ENCODE measurements around the gene METTL9.
A peak's percentile ranks its signal among the peaks of the same experiment; 100 is the strongest.
"Not testable (repeated sequence)": the region's sequence is repeated elsewhere in the genome, so short reads cannot be mapped to it uniquely, and the experiment has no call there.

METTL9 gene

GRCh38 chr16:21599122-21600030 is at the start of gene METTL9:
METTL9 (plus strand) TSS chr16:21599577; CDS start chr16:21599734, 157 bp downstream.
- H3K4me3 ChIP-seq (ENCODE audit: low read length): peak within 1 kb of the TSS; percentile 78
- peak; percentile 85 for DNase-seq (ENCODE audit: low read depth)
- TF ChIP-seq, protein P1, sequence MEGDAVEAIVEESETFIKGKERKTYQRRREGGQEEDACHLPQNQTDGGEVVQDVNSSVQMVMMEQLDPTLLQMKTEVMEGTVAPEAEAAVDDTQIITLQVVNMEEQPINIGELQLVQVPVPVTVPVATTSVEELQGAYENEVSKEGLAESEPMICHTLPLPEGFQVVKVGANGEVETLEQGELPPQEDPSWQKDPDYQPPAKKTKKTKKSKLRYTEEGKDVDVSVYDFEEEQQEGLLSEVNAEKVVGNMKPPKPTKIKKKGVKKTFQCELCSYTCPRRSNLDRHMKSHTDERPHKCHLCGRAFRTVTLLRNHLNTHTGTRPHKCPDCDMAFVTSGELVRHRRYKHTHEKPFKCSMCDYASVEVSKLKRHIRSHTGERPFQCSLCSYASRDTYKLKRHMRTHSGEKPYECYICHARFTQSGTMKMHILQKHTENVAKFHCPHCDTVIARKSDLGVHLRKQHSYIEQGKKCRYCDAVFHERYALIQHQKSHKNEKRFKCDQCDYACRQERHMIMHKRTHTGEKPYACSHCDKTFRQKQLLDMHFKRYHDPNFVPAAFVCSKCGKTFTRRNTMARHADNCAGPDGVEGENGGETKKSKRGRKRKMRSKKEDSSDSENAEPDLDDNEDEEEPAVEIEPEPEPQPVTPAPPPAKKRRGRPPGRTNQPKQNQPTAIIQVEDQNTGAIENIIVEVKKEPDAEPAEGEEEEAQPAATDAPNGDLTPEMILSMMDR (conservative IDR thresholded peaks at IDR 0.05; ENCODE audit: low read depth, low read length): no peak

- not testable (repeated sequence) for H3K4me3 ChIP-seq (ENCODE audit: low read length); DNase-seq (ENCODE audit: low read depth)
These were observed 49.4 kb upstream of the METTL9 start for GRCh38 chr16:21549975-21550374.

DNA sequence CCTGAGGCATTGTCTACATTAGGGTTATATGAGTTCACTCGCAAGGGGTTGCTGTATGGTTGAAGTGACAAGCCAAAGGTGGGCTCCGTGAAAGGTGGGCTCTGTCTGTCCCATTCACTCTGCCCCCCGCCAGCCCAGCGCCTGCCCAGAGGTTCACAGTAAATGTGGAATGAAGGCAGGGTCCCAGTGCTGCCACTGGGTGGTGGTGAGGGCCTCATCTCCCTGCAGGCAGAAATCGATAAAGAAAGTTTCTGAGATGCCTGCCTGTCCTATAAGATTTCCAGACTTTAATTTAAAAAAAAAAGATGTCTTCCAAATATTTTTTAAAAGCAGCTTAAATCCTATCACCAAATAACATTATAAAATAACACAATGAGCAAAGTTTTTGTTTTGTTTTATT is 48.9 kb upstream of the METTL9 start:
- not testable (repeated sequence) for DNase-seq (ENCODE audit: low read depth); H3K4me3 ChIP-seq (ENCODE audit: low read length)

DNA sequence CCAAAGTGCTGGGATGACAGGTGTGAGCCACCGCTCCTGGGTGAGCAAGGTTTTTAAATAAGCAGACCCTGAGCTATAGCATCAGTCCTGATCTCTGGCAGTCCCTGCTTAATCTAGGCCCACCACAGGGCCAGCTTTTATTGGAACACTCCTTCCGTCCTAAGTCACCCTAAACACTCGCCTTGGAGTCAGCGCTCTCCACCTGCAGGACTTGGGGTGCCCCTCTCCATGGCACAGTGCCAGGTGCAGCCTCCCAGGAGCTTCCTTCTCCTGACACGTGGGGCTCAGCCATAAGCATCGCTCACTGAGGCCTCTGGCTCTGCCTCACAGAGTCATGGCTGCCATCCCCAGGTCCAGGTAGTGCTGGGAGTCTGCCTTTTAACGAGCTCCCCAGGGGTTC is 48.3 kb upstream of the METTL9 start:
- H3K4me3 ChIP-seq (ENCODE audit: low read length); DNase-seq (ENCODE audit: low read depth): not testable (repeated sequence)

GRCh38 chr16:21551600-21551999 is 47.8 kb upstream of the METTL9 start:
- not testable (repeated sequence) for DNase-seq (ENCODE audit: low read depth); H3K4me3 ChIP-seq (ENCODE audit: low read length)

- H3K4me3 ChIP-seq (ENCODE audit: low read length); DNase-seq (ENCODE audit: low read depth): not testable (repeated sequence)
These were observed 45.7 kb upstream of the METTL9 start for GRCh38 chr16:21553481-21554296.

GRCh38 chr16:21554795-21555585 is 44.4 kb upstream of the METTL9 start:
- TF ChIP-seq, protein P1 (conservative IDR thresholded peaks at IDR 0.05; ENCODE audit: low read depth, low read length): peak; percentile 99
- DNase-seq (ENCODE audit: low read depth): peak; percentile 23
- peak overlapping the region; percentile 22 for H3K4me3 ChIP-seq (ENCODE audit: low read length)

- DNase-seq (ENCODE audit: low read depth); H3K4me3 ChIP-seq (ENCODE audit: low read length): not testable (repeated sequence)
These were observed 43.8 kb upstream of the METTL9 start for GRCh38 chr16:21555621-21556020.

GRCh38 chr16:21556026-21556595 is 43.3 kb upstream of the METTL9 start:
- not testable (repeated sequence) for H3K4me3 ChIP-seq (ENCODE audit: low read length); DNase-seq (ENCODE audit: low read depth)

GRCh38 chr16:21556651-21557241 is 42.6 kb upstream of the METTL9 start:
- H3K4me3 ChIP-seq (ENCODE audit: low read length): not testable (repeated sequence)

GRCh38 chr16:21560462-21560861 is 38.9 kb upstream of the METTL9 start:
- TF ChIP-seq, protein P1 (conservative IDR thresholded peaks at IDR 0.05; ENCODE audit: low read depth, low read length): no peak
- no peak overlapping the region for H3K4me3 ChIP-seq (ENCODE audit: low read length)
- no peak for DNase-seq (ENCODE audit: low read depth)

More at GRCh38 chr16:21556651-21557241, 42.6 kb upstream of the METTL9 start:
- DNase-seq (ENCODE audit: low read depth): not testable (repeated sequence)

All from retinal pigment epithelial cell (primary cell).